SU-DHL-6 (cell line): Measurements from ENCODE around the gene KPRP.

ENCODE experiments used
- EZH2phosphoT487 ChIP-seq: fragments of 200-600 bp; sonication (generic), shearing (Covaris generic); conservative IDR thresholded peaks from 2 replicates; pipeline ENCODE4 v1.6.1; 2018; ENCODE audit warnings: mild to moderate bottlenecking, antibody characterized with exemption, low read length, moderate library complexity, mixed read lengths
- TF ChIP-seq, protein P1 (sequence below): fragments of 200-600 bp; sonication (generic); IDR thresholded peaks from one replicate; pipeline ENCODE4 v1.5.1; 2017; ENCODE audit warnings: antibody characterized with exemption, mild to moderate bottlenecking, low read length, moderate library complexity; ENCODE audit not compliant: insufficient read depth, poor library complexity, severe bottlenecking

DNA sequence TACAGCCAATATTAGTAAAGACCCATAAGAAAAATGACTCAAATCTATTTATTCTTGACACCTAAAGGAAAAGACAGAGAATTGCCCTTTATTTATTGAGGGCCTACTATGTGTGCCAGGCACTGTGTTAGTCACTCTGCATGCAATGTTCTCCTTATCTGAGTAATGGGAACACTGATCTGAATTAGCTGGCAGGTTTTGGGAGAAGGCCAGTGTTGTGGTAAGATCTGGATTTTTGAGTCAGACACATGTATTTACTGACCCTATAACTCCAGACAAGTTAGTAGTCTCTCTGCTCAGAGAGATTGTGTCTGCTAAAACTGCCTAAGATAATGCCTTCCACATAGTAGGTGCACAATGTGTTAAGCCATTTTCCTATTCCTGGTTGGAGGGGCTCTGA, 32.6 kb upstream of the KPRP start:
- TF ChIP-seq, protein P1, sequence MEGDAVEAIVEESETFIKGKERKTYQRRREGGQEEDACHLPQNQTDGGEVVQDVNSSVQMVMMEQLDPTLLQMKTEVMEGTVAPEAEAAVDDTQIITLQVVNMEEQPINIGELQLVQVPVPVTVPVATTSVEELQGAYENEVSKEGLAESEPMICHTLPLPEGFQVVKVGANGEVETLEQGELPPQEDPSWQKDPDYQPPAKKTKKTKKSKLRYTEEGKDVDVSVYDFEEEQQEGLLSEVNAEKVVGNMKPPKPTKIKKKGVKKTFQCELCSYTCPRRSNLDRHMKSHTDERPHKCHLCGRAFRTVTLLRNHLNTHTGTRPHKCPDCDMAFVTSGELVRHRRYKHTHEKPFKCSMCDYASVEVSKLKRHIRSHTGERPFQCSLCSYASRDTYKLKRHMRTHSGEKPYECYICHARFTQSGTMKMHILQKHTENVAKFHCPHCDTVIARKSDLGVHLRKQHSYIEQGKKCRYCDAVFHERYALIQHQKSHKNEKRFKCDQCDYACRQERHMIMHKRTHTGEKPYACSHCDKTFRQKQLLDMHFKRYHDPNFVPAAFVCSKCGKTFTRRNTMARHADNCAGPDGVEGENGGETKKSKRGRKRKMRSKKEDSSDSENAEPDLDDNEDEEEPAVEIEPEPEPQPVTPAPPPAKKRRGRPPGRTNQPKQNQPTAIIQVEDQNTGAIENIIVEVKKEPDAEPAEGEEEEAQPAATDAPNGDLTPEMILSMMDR = no peak
- no peak for TF ChIP-seq EZH2phosphoT487
